Posterior cingulate gyrus (tissue), 11 donors: Measurements from ENCODE around the gene KRTAP1-1.
"Not testable (repeated sequence)": the region's sequence is repeated elsewhere in the genome, so short reads cannot be mapped to it uniquely, and the experiment has no call there.

Source experiments
- DNase-seq, 10 donors: peaks; one replicate each; pipeline versions ENCODE4 v3.0.0 to v3.0.0-alpha.2; 2020 to 2021; ENCODE audit warnings: mixed read lengths in 3 of 10
- intact Hi-C: fragments of 100-400 bp; cut with DNase I; formaldehyde crosslinking; loops from one replicate; pipeline ENCODE4 v1.15.1; 2023

Gene KRTAP1-1

DNA sequence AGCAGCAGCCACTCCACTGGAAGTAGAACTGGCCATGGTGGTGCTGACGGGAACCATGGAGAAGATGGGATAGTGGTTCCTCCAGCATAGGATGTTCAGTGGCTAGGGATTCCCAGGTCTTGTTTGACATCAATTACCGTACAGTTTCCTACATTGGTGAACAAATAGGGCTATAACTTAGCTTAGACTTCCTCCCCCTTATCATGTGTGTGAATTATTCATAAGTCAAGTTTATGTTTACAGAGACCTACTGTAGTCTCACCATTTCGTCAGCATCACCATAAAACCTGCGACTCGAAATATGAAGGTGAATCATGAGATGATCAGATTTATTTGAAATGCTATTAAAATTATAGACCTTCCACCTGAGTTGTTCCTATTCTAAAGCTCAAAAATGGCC lies 17.5 kb upstream of the KRTAP1-1 start:
- DNase-seq = no peak
- intact Hi-C loops = no loop called here

DNA sequence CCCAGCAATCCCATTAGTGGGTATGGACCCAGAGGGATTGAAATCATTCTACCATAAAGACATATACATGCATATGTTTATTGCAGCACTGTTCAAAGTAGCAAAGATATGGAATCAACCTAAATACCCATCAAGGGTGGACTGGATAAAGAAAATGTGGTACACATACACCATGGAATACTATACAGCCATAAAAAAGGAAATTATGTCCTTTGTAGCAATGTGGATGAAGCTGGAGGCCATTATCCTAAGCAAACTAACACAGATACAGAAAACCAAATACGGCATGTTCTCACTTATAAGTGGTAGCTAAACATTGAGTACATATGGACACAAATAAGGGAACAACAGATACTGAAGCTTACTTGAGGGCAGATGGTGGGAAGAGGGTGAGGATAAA lies 16.3 kb upstream of the KRTAP1-1 start:
- intact Hi-C loops = no loop called here
- DNase-seq = no peak

DNA sequence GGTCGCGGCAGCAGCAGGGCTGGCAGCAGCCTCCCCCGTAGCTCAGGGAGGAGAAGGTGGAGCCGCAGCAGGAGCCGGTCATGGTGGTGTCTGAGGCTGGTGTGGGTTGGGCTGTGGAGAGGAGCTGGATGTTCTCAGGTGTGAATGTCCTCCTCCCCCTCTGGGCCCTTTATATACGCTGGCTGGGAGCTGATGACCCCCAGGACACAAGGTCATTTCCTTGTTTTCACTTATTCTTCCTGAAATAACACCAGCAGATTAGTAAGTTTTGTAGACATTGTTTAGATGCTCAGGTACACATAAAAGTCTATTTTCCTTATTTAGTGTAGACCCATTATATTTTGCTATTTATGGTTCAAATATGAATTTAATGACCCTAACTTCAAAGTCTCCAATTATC lies 13.9 kb upstream of the KRTAP1-1 start, which contains the start of gene KRTAP2-2:
Gene KRTAP2-2, minus strand, starts transcription at position 101 of the 400 bp plus-strand sequence. Its CDS starts 19 bp downstream, at position 82.
- DNase-seq, intact Hi-C loops: not testable (repeated sequence)

DNA sequence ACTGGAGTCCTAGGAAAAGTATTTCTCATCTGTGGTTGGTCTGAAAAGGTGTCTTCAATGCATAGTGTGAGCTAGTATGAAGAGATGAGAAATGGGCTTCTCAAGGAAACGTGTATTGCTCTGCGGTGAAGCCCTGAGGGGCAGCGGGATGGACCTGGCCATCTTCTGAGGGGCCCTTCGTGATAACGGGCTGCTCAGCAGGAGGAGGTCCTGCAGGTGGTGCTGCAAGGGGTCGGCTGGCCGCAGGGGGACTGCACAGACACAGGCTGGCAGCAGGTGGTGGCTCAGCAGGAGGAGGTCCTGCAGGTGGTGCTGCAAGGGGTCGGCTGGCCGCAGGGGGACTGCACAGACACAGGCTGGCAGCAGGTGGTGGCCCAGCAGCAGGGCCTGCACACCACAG lies 13.3 kb upstream of the KRTAP1-1 start:
- intact Hi-C loops = not testable (repeated sequence)
- peak in 1 of 10 donors; percentile 61 for DNase-seq

DNA sequence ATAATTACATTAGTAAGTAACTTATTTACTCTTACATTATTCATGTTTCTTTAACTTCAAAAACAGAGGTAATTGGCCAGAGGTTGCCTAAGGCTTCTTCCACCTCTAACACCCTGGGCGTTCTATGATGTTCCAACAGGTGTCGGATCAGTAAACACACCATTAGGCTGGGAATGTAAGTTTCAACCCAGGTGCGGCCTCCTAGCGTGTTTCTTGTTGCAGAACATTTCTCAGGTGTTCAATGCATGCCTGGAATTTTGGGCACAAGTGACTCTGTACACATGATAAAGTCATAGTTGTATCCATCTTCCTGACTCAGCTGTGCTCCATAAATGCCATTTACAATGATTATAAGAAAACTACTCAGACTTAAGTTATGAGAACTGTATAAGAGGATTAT lies 12.8 kb upstream of the KRTAP1-1 start:
- DNase-seq = no peak

DNA sequence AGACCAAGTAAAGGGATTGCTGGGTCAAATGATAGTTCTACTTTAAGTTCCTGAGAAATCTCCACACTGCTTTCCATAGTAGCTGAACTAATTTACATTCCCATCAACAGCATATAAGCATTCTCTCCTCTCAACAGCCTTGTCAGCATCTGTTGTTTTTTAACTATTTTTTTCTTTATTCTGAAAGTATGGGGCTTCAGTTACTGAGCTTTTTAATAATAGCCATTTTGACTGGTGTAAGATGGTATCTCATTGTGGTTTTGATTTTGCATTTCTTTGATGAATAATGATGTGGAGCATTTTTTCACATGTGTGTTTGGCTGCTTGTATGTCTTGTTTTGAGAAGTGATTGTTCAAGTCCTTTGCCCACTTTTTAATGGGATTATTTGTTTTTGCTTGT lies 11.3 kb upstream of the KRTAP1-1 start:
- intact Hi-C loops = no loop called here
- DNase-seq = no peak

More for the DNA sequence above, 12.8 kb upstream of the KRTAP1-1 start:
- intact Hi-C loops = no loop called here

DNA sequence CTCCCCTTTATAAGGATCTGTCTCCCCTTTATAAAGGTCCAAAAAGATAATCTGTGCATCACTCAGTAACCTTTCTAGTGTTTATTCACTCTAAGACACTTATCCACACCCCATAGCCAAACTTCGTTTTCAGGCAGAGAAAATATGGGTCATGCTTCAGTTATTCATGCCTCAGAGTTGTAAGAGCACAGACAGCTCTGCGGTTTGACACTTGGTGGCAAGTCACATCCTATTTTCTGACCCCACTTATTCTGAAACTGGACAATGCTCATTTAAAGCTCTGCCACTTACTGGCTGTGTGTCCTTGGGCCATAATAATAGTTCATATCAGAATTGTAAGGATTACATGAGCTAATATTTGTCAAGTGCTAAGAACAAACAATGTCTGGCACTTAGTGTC lies 7.9 kb upstream of the KRTAP1-1 start:
- no peak for DNase-seq
- intact Hi-C loops = no loop called here

DNA sequence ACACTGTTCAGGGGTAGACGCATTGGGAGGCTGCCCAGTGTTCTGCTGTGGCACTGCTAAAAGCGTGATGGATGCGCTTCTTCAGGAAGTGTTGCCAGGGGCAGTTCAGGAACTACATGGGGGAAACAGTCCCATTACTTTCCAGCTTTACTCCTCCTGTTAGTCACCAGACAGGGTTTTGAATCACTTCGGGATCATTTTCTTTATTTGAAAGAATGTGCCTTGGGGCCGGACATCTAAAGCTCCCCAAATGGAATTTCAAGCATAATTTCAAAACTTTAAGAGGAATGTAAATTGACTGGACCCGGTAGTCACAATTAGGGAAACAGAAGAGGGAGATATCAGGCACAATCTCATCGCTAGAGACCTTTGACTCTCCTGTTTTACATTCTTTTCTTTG lies 7.2 kb upstream of the KRTAP1-1 start:
- no peak for DNase-seq
- intact Hi-C loops = no loop called here

DNA sequence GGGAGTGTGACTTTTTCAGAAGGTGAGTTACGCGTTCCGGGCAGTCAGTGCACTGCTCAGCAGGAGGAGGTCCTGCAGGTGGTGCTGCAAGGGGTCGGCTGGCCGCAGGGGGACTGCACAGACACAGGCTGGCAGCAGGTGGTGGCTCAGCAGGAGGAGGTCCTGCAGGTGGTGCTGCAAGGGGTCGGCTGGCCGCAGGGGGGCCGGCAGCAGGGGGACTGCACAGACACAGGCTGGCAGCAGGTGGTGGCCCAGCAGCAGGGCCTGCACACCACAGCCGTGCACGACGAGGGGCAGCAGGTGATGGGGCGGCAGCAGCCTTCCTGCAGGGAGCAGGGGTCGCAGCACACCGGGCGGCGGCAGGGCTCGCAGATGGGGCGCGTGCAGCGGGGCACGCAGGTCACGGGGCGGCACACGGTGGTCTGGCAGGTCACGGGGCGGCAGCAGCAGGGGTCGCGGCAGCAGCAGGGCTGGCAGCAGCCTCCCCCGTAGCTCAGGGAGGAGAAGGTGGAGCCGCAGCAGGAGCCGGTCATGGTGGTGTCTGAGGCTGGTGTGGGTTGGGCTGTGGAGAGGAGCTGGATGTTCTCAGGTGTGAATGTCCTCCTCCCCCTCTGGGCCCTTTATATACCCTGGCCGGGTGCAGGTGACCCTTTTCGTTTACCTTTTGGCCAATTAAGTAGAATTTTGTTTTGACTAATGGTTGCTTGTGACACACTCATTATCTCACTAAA lies 5.7 kb upstream of the KRTAP1-1 start, which contains the start of gene KRTAP2-1:
Gene KRTAP2-1, minus strand, starts transcription at position 582 of the 731 bp plus-strand sequence. Its CDS starts 49 bp downstream, at position 533.
- DNase-seq, intact Hi-C loops: not testable (repeated sequence)

DNA sequence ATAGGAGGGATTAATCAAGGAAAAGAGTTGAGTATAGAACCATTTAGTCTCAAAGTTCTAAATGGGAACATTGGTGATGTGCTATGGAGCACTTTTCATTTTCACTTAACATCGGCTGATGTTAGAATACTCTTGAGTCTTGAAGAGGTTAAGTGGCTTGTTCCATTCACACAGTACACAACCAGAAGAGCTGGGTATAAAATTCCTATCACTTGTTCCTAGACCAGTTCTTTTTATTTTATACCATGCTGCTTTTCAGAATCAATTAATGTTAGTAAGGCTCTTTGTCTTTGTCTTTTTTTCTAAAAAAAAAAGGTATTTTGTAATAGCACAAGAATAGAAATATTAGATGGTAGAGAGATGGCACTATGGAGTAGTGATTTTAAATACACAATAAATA lies 1.7 kb upstream of the KRTAP1-1 start:
- intact Hi-C loops = no loop called here

DNA sequence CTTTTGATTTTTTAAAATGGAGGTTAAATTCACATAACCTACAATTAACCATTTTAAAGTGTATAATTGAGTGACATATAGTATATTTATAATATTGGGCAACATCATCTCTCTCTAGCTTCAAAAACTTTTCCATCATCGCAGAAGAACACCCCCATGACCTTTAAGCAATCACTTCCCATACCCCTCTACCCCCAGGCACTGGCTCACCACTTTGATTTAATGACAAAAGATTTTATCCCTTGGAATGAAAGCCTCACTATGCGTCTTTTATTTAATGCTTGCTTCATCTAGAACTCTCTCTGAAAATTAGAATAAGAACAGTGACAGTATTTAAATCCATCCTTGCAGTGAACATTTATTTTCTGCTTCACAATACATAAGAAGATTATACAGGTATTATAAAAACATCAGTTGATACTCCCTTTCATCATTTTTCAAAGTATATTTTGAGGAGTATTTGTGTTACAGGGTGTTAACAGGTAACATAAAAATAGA lies 3.3 kb downstream of the KRTAP1-1 start:
- intact Hi-C loops = no loop called here
- no peak for DNase-seq

More for the DNA sequence above, 1.7 kb upstream of the KRTAP1-1 start:
- no peak for DNase-seq

DNA sequence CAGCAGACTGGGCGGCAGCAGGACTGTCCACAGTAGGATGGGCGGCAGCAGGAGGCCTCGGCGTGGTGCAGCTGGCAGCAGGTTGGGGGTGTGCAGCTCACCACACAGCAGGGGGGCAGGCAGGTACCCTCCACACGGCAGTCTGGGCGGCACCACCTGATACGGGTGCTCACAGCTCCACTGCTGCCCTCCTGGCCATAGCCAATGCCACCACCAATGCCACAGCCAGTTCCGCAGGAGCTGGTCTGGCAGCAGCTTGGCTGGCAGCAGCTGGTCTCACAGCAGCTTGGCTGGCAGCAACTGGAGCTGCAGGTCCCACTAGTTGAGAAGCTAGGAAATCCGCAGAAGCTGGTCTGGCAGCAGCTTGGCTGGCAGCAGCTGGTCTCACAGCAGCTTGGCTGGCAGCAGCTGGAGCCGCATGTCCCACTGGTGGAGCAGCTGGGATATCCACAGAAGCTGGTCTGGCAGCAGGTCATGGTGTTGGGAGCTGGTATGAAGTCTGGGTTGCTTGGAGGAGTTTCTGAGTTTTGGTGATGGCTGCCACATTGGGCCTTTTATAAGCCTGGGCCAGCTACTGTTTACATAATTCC lies 6.8 kb downstream of the KRTAP1-1 start, which contains the start of gene KRTAP1-3:
Gene KRTAP1-3, minus strand, starts transcription at position 529 of the 590 bp plus-strand sequence. Its CDS starts 53 bp downstream, at position 476.
- intact Hi-C loops = not testable (repeated sequence)
- peak in 2 of 10 donors; percentile 54 to 76 for DNase-seq

DNA sequence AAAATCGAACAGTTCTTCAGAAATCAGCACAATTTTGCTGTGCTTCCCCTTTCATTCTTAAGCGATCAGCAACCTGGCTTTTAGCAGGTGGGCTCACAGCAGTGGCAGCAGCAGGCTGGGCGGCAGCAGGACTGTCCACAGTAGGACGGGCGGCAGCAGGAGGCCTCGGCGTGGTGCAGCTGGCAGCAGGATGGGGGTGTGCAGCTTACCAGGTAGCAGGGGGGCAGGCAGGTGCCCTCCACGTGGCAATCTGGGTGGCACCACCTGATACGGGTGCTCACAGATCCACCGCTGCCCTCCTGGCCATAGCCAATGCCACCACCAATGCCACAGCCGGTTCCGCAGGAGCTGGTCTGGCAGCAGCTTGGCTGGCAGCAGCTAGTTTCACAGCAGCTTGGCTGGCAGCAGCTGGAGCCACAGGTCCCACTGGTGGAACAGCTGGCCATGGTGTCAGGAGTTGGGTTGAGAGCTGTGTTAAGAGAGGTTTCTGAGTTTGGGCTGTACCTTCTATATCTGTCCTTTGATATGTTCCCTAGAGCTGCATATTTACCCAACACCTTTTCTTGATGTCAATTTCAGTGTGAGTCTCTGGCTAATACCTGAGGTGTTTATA lies 11.5 kb downstream of the KRTAP1-1 start, which contains the start of gene KRTAP1-4:
Gene KRTAP1-4, minus strand, starts transcription at position 563 of the 613 bp plus-strand sequence. Its CDS starts 117 bp downstream, at position 446.
- peak in 2 of 10 donors; percentile 44 to 74 for DNase-seq
- intact Hi-C loops = no loop called here

DNA sequence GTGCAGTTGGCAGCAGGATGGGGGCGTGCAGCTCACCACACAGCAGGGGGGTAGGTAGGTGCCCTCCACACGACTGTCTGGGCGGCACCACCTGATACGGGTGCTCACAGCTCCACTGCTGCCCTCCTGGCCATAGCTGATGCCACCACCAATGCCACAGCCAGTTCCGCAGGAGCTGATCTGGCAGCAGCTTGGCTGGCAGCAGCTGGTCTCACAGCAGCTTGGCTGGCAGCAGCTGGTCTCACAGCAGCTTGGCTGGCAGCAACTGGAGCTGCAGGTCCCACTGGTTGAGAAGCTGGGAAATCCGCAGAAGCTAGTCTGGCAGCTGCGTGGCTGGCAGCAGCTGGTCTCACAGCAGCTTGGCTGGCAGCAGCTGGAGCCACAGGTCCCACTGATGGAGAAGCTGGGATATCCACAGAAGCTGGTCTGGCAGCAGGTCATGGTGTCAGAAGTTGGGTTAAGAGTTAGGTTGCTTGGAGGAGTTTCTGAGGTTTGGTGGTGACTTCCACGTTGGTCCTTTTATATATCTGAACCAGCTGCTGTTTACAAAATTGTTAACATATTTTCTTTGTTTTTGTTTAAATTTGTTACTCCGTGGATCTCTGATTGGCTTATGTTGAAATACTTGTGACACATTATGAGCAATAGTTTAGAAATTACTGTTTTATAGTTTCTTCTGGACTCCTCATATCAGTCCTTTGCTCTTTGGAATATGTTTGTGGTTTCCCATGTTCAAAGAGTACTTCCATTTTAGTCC lies 14.4 kb downstream of the KRTAP1-1 start, which contains the start of gene KRTAP1-5:
Gene KRTAP1-5, minus strand, starts transcription at position 494 of the 757 bp plus-strand sequence. Its CDS starts 53 bp downstream, at position 441.
- DNase-seq = peak in 2 of 10 donors; percentile 59 to 80
- intact Hi-C loops = no loop called here

DNA sequence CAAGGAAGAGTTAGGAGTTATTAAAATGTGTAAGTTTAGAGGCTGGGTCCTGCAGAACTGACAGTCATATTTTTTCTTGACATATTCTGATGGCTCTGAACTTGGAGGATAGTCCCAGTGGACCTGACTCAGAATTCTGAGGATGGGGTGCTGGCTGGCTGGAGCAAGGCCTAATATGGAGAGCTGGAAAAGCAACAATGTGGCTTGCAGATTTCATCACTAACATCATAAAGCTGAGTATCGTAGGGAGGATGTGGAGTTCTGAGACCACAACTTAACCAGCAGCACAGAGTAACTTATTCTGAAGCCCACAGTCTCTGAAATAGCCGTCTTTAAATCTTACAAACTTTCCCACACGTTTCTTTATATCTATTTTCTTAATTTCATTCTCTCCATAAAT lies 16.6 kb downstream of the KRTAP1-1 start:
- intact Hi-C loops = no loop called here
- no peak for DNase-seq

DNA sequence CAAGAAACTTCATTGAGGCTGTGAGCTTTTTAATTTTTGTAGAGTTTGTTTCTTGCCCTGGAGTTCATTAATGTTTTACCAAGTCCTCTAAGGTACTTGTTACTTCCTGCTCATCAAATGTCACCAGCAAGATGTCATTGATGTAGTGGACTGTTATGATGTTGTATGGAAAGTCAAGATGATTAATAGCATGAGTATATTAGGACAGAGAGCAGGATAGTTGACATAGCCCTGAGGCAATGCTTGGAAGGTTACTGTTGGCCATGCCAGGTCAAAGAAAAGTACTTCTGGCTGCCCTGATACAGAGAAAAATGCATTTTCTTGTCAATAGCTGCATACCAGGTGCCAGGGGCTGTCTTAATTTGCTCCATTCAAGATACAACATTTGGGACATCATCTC lies 20.9 kb downstream of the KRTAP1-1 start:
- intact Hi-C loops = no loop called here

DNA sequence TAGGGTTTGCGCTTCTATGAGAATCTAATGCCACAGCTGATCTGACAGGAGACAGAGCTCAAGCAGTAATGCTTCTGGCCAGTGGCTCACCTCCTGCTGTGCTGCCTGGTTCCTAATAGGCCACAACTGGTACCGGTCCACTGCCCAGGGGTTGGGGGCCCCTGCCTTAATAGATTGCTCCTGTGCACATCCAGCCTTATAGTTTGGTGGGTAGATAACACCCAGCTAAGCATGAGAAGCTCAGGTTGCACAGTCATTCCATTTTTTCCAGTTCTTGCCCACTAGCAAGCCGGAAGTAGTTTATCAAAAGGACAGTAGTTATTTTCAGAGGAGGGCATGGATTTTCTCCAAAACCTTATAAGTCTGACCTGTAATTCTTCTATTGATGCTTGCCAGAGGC lies 21.8 kb downstream of the KRTAP1-1 start:
- DNase-seq = no peak
- intact Hi-C loops = no loop called here

More for the DNA sequence above, 20.9 kb downstream of the KRTAP1-1 start:
- no peak for DNase-seq

DNA sequence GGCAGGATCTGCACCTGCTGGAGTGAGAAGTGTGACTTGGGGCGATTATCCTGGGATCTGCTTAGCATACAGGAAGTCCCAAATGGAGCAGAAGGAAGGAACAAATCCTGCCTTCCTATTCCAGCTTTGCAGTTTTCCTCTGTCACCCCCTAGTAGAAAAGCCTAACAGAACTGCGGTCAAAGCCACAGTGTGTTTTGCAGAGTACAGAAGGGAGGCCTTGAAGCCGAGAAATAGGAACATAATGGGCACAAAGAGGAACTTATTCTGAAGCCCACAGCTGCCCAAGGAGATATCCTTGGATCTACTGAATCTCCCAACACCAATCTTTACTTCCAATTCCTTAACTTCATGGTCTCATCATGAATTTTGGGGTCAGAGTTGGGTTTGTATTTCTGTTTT lies 22.7 kb downstream of the KRTAP1-1 start:
- intact Hi-C loops = no loop called here
- DNase-seq = no peak

DNA sequence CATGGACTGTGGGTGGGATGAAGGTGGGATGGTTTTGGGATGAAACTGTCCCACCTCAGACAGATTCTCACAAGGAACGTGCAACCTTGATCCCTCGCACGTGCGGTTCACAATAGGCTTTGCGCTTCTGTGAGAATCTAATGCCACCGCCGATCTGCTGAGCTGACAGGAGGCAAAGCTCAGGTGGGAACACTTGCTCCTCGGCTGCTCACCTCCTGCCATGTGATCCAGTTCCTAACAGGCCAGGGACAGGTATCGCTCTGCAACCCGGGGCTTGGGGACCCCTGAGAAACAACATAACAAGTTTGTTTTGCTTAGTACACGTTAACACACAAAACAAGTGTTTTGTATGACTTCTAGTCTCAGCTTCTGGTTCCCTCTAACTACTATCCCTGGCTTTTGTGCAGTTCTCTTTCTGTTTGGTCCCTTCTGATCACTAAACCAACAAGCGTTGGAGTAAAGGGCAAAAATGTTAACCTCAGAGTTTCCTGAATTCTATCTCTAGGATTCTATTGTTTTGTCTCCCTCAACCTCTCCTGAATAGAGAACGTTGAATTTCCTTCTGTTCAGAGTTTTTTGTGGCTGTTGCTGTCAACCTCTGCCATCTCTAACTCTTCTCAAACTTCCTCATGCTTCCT lies 24.6 kb downstream of the KRTAP1-1 start:
- DNase-seq = no peak
- intact Hi-C loops = no loop called here

DNA sequence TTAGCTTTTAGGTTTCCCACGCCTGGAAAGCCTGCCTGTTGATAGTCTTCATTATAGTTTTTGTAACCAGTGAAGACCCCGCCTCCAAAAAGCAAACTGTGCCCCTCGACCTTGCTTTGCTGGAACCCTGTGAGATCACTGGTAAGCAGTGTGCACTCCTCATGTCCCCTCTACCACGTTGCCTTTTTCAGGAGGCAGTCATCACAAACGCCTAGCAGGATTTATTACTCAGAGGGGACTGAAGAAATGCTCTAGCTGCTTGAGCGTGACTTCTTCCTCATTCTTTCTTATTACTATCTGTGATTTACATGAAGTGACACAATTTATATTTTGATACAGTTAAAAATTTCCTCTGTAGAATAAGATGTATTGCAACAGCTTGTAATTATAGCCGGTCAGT lies 25.8 kb downstream of the KRTAP1-1 start:
- DNase-seq = no peak
- intact Hi-C loops = no loop called here
